Superior temporal gyrus (tissue), 1 donor: ENCODE data around the gene CNIH3.

Experiments used
- DNase-seq: peaks from one replicate; pipeline ENCODE4 v3.0.0-alpha.2; 2016; ENCODE audit errors: extremely low spot score

The CNIH3 gene

DNA sequence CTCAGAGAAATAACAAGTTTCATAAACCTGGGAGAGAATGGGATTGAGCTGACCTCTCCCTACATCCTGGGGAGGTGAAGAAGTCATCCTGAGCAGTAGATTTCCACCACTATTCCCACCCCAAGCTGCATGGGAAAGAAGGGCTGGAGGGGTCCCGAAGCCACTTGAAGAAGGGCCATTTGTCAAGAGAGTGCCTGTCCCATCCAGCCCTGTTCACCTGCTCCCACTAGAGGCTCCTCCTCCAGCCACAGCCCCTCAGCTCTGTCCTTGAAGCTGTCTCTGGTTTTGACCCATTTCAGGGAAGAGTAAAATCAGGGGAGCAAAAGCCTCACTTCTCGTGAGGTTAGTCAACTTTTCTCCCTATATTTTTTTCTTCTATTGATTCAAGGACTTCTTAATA lies 157.5 kb downstream of the CNIH3 start:
- DNase-seq = no peak

DNA sequence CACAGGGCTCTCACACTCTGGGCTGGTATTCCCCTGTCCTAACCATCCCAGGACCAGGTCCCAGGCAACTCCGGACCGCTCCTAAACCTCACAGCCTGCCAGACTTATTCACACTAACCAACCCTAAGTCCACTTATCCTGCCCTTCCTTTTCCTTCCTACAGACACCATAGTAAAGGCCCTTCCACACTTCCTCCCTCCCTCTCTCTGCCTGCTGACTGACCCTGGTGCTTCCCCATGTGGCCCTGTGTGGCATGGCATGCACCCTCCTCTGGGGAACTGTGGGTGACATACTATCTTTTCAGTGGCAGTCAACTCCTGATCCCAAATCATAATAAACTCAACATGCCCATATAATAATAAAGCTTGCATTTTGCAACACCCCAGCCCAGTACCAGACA lies 158.3 kb downstream of the CNIH3 start:
- DNase-seq = no peak

- DNase-seq = no peak
Measured at GRCh38 chr1:224777180-224777579, 161.1 kb downstream of the CNIH3 start.

DNA sequence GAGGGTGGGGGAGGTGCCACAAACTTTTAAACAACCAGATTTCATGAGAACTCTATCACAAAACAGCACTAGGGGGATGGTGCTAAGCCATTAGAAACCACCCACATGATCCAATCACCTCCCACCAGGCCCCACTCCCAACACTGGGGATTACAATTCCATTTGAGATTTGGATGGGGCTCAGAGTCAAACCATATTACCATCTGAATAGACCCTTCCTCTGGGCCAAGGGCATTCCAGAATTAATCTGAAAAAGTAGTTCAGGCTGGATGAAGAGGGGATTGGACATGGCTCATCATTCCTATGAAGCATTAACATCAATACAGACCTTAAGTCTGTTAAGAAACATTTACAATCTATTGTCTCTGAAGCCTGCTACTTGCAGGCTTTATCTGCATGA lies 163.4 kb downstream of the CNIH3 start:
- DNase-seq = no peak

DNA sequence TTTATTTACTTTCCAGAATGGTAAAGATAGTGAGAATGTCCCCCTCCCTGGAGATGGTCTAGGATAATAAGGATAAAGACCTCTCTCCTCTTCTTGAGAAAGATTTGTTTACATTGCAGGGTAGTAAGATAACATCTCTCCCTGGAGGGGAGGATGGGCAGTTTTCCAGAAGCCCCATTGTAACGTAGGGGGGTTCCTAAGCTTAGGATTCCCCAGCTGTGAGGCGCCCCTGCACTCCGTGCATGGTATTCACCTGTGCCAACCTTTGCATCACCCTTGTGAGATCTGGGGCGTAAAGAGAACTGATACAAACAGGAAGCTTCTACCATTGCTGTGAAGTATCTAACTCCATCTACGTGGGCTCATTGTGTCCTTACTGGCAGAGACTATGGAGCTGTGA lies 164.6 kb downstream of the CNIH3 start:
- DNase-seq = no peak

DNA sequence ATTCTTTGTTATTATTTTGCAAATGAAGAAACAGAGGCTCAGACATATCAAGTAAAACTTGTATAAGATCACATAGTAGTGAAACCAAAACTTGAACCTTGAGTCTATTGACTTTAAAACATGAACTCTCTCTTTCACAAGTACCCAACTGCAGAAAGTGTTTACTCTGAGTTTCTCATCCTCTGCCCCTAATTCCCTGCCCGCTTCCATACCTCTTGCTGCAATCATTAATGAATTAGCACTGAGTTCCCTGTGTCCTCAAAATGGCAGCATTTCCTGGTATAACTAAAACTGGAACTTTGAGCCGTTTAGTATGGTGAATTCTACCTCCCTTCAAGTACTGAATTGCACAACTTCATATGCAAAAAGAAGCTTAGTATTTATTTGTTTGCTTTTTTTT lies 165.7 kb downstream of the CNIH3 start:
- no peak for DNase-seq

DNA sequence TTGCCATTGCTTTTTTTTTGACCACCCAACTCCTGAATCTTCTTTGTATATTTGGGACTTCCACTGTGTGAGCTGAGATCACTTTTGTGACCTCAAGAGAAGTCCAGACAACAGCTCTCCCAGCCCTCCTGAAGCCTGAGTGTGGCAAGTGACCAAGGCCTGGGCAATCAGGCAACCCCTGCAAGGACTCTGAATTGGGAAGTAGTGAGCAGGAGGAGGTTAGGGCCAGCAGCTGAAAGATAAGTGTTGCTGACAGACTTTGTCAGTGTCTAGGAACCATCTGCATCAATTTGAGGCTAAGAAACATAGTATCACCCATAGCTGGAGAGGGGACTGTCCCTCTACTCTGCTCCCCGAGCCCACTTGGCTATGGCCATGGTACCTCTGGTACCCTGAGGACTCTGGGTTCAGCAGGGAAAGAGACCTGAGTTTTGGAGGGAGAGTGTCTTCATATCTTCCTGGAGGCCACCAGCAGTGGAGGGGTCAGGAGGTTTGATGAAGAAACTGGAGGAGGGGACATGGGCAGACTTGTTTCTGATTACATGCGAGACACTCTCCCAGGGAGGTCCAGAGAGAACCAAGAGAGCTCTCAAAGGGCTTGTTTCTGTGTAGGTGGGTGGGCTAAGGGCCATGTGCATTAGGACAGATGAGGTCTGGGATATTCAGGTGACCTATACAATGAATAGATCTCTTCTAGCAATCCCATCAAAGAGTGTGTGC lies 166.3 kb downstream of the CNIH3 start:
- DNase-seq = no peak

DNA sequence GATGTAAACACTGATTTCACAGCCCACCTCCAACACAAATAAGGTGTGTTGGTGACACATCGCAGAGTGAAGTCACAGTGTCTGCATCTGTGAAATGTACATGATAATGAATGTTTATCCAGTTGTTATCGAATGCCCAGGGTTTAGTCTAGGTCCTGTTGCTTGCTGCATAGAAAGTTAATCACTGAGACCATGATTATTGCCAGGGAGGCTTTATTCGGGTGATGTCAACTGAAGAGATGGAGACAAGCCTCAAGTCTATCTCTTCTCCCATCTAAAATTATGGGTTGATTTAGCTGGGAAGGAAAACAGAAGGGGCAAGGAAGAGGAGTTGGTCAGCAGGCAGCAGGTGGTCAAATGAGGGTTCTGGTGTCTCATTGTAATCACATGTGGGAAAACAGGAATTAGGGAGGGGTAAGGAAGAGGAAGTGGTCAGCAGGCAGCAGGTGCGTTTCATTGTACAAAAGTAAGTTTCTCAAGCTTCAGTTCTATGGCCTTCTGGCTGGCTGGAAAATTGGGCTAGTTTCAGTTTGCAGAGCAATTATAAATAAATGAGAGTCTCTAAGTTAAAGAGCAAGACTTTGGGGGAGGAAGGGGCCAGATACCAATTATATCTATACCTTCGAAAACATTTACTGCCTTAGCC lies 167.0 kb downstream of the CNIH3 start:
- DNase-seq = no peak

- no peak for DNase-seq
Measured at GRCh38 chr1:224784265-224785039, 168.3 kb downstream of the CNIH3 start.

GRCh38 chr1:224785040-224785328 lies 168.9 kb downstream of the CNIH3 start:
- no peak for DNase-seq

GRCh38 chr1:224785622-224786021 lies 169.5 kb downstream of the CNIH3 start:
- no peak for DNase-seq

- DNase-seq = no peak
Measured at GRCh38 chr1:224786533-224787250, 170.6 kb downstream of the CNIH3 start.

DNA sequence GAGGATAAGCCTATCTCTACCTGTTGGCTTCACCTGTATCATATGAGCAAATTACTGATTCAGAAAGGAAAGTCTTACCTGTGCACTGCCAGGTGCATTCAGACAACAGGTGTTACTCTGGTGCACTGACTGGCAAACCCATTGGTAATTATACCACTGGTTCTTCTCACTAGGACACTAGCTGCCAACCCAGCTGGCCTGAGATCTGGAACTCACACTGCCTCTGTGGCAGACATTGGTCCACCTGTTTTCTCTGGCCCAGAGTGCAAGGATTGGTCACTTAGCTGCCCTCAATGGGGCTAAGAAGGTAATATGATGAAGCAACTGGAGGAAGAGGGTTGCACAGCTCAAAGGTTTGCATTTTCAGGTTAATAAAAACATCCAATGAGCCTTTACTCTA lies 173.2 kb downstream of the CNIH3 start:
- DNase-seq = no peak
